ENCODE results near the gene SLC16A7. TPM values are rescaled to one million over a fixed set of nuclear protein-coding genes. Genes with fewer than 3 reads are reported as not detected.

SLC16A7 gene
- total and polyA plus RNA-seq, 2 of the 8 experiments (the other 6 are each of a cell fraction or from before 2014, with no cell fraction given), result 0.74 to 4.3 TPM

GRCh38 chr12:59761542-59761941, 165.7 kb downstream of the SLC16A7 start:
- no peaks in the 10 kb centered on the region for H3K79me1 ChIP-seq (ENCODE audit: low read depth, low read length)

More at GRCh38 chr12:59761542-59761941, 165.7 kb downstream of the SLC16A7 start:
- Histone ChIP-seq H4K20me1 (replicated peaks in 1 of 2; ENCODE audit: control insufficient read depth in 1 of 2, insufficient read depth in 2 of 2, low read length in 2 of 2) (no peaks in the 10 kb centered on the region), H3K4me3 (ENCODE audit: extremely low read depth in 1 of 4, insufficient read depth in 2 of 4, low read depth in 3 of 4, low read length in 4 of 4) (no peak overlapping the region), H2AFZ (ENCODE audit: low read length) (no peak overlapping the region), H2BK5ac (ENCODE audit: low read depth, low read length) (no peak overlapping the region), H3K9me3 (ENCODE audit: insufficient read depth in 2 of 2, low read depth in 1 of 2, low read length in 1 of 2) (no peaks in the 10 kb centered on the region), H3K27me3 (replicated peaks in 1 of 4; ENCODE audit: control insufficient read depth in 3 of 4, extremely low read depth in 1 of 4, insufficient read depth in 3 of 4, low read length in 3 of 4) (no peaks in the 10 kb centered on the region), H2BK12ac (ENCODE audit: low read depth, low read length) (no peak overlapping the region), H2BK20ac (ENCODE audit: low read length) (no peak overlapping the region), H3K4ac (replicated peaks; ENCODE audit: insufficient read length, low read depth, low read length) (no peak overlapping the region), H2BK120ac (replicated peaks; ENCODE audit: low read depth, low read length) (no peak overlapping the region), H3K4me1 (replicated peaks in 1 of 4; ENCODE audit: control insufficient read depth in 3 of 4, insufficient read depth in 4 of 4, low read length in 3 of 4) (no peaks in the 10 kb centered on the region), H3K79me2 (ENCODE audit: control insufficient read depth in 1 of 2, insufficient read depth in 2 of 2, low read length in 2 of 2) (no peaks in the 10 kb centered on the region), H4K8ac (ENCODE audit: extremely low read depth, insufficient read depth, low read length) (no peak overlapping the region), H3K27ac (ENCODE audit: low read depth, low read length) (no peak overlapping the region), H3K14ac (ENCODE audit: insufficient read length) (no peak overlapping the region), H3K4me2 (ENCODE audit: insufficient read depth in 1 of 2, low read depth in 2 of 2, low read length in 2 of 2) (no peak overlapping the region), H4K91ac (replicated peaks; ENCODE audit: insufficient read length, low read length) (no peak overlapping the region), H4K5ac (ENCODE audit: insufficient read length, low read depth, low read length) (no peak overlapping the region), H2AK5ac (ENCODE audit: low read depth, low read length) (no peak overlapping the region), H3K18ac (ENCODE audit: extremely low read depth, low read length) (no peak overlapping the region), H3K23me2 (ENCODE audit: low read depth, low read length) (no peaks in the 10 kb centered on the region), H3K23ac (ENCODE audit: insufficient read length) (no peak overlapping the region), H2BK15ac (ENCODE audit: low read length) (no peak overlapping the region), H3K9ac (replicated peaks in 1 of 4; ENCODE audit: extremely low read depth in 1 of 4, low read depth in 3 of 4, low read length in 3 of 4) (no peak overlapping the region), H3K36me3 (ENCODE audit: control insufficient read depth in 2 of 4, insufficient read depth in 4 of 4, low read length in 3 of 4) (no peaks in the 10 kb centered on the region), H3K56ac (replicated peaks; ENCODE audit: insufficient read length, low read depth, low read length) (no peak overlapping the region)
- POLR2A ChIA-PET (ENCODE audit: partially characterized antibody), result no interaction called here
- CTCF ChIA-PET (ENCODE audit: partially characterized antibody), result no interaction called here
- FAIRE-seq, result no peak
- TF ChIP-seq BRCA1 (IDR thresholded peaks at IDR 0.05; ENCODE audit: low read depth, low read length) (no peak), RXRA (IDR thresholded peaks at IDR 0.05; ENCODE audit: insufficient read depth, low read depth, low read length) (no peak), GTF2F1 (IDR thresholded peaks at IDR 0.05; ENCODE audit: borderline replicate concordance, low read depth, low read length) (no peak), RAD21 (IDR thresholded peaks at IDR 0.05 in 1 of 2, conservative IDR thresholded peaks at IDR 0.05 in 1 of 2; ENCODE audit: low read depth in 2 of 2, low read length in 2 of 2) (no peak), SP4 (IDR thresholded peaks at IDR 0.05; ENCODE audit: low read length) (no peak), CEBPB (IDR thresholded peaks at IDR 0.05; ENCODE audit: low read depth, low read length) (no peak)
- no peak for DNase-seq (ENCODE audit: low read depth in 1 of 2, low spot score in 2 of 2)

Data from H1 (cell line).